ENCODE results near the gene PSME3.
"Not testable (repeated sequence)": the region's sequence is repeated elsewhere in the genome, so short reads cannot be mapped to it uniquely, and the experiment has no call there.

Gene PSME3

GRCh38 chr17:42849451-42850181 is 16.4 kb downstream of the PSME3 start:
- Histone ChIP-seq H2AFZ (ENCODE audit: low read depth, low read length) (no peak overlapping the region), H3K4me1 (ENCODE audit: insufficient read depth, low read length) (no peaks in the 10 kb centered on the region), H3K4me3 (ENCODE audit: low read length) (no peak overlapping the region)

DNA sequence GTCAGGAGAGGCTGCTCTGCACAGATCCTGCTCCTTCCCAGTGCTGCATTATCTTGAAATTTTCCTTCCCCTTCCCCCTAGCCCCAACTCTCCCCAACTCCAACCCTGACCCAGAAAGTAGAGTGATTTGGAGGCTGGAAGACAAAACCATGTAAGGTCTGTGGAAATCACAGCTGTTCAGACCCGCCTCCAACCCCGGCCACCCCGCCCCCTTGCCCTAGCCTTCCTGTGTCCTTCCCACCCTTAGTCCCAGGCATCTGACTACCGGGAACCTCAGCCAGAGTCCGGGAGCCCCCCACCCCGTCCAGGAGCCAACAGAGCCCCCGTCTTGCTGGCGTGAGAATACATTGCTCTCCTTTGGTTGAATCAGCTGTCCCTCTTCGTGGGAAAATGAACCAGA is 17.8 kb downstream of the PSME3 start, which contains the start of gene AOC3:
TSS of gene AOC3 (plus strand) at position 246 of the 400 bp plus-strand sequence. CDS start at position 391, 145 bp downstream.
- no peak within 1 kb of the TSS for H2AFZ ChIP-seq (ENCODE audit: low read depth, low read length)
- H3K4me1 ChIP-seq (ENCODE audit: insufficient read depth, low read length): peaks cover 5% of the 10 kb centered on the region
- no peak within 1 kb of the TSS for H3K4me3 ChIP-seq (ENCODE audit: low read length)
- H3K27me3 ChIP-seq (ENCODE audit: insufficient read depth, low read length): no peaks in the 10 kb centered on the region
- no peaks in the 10 kb centered on the region for H3K36me3 ChIP-seq (ENCODE audit: insufficient read depth, low read length)
- no peaks in the 10 kb centered on the region for H3K9me3 ChIP-seq (ENCODE audit: low read length)

More at GRCh38 chr17:42849451-42850181, 16.4 kb downstream of the PSME3 start:
- no peaks in the 10 kb centered on the region for H3K9me3 ChIP-seq (ENCODE audit: low read length)
- no peaks in the 10 kb centered on the region for H3K27me3 ChIP-seq (ENCODE audit: insufficient read depth, low read length)
- H3K36me3 ChIP-seq (ENCODE audit: insufficient read depth, low read length): peaks cover 11% of the 10 kb centered on the region

DNA sequence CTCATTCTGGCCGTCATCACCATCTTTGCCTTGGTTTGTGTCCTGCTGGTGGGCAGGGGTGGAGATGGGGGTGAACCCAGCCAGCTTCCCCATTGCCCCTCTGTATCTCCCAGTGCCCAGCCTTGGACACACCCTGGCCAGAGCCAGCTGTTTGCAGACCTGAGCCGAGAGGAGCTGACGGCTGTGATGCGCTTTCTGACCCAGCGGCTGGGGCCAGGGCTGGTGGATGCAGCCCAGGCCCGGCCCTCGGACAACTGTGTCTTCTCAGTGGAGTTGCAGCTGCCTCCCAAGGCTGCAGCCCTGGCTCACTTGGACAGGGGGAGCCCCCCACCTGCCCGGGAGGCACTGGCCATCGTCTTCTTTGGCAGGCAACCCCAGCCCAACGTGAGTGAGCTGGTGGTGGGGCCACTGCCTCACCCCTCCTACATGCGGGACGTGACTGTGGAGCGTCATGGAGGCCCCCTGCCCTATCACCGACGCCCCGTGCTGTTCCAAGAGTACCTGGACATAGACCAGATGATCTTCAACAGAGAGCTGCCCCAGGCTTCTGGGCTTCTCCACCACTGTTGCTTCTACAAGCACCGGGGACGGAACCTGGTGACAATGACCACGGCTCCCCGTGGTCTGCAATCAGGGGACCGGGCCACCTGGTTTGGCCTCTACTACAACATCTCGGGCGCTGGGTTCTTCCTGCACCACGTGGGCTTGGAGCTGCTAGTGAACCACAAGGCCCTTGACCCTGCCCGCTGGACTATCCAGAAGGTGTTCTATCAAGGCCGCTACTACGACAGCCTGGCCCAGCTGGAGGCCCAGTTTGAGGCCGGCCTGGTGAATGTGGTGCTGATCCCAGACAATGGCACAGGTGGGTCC is 18.4 kb downstream of the PSME3 start:
- H3K4me3 ChIP-seq (ENCODE audit: low read length); H3K4me1 ChIP-seq (ENCODE audit: insufficient read depth, low read length); H2AFZ ChIP-seq (ENCODE audit: low read depth, low read length); H3K36me3 ChIP-seq (ENCODE audit: insufficient read depth, low read length); H3K27me3 ChIP-seq (ENCODE audit: insufficient read depth, low read length); H3K9me3 ChIP-seq (ENCODE audit: low read length): not testable (repeated sequence)

DNA sequence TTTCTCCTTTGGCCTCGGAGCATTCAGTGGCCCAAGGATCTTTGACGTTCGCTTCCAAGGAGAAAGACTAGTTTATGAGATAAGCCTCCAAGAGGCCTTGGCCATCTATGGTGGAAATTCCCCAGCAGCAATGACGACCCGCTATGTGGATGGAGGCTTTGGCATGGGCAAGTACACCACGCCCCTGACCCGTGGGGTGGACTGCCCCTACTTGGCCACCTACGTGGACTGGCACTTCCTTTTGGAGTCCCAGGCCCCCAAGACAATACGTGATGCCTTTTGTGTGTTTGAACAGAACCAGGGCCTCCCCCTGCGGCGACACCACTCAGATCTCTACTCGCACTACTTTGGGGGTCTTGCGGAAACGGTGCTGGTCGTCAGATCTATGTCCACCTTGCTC is 19.2 kb downstream of the PSME3 start:
- Histone ChIP-seq H3K36me3 (ENCODE audit: insufficient read depth, low read length) (no peaks in the 10 kb centered on the region), H3K27me3 (ENCODE audit: insufficient read depth, low read length) (no peaks in the 10 kb centered on the region), H3K4me1 (ENCODE audit: insufficient read depth, low read length) (peaks cover 5% of the 10 kb centered on the region), H2AFZ (ENCODE audit: low read depth, low read length) (no peak overlapping the region), H3K4me3 (ENCODE audit: low read length) (no peak overlapping the region), H3K9me3 (ENCODE audit: low read length) (no peaks in the 10 kb centered on the region)

DNA sequence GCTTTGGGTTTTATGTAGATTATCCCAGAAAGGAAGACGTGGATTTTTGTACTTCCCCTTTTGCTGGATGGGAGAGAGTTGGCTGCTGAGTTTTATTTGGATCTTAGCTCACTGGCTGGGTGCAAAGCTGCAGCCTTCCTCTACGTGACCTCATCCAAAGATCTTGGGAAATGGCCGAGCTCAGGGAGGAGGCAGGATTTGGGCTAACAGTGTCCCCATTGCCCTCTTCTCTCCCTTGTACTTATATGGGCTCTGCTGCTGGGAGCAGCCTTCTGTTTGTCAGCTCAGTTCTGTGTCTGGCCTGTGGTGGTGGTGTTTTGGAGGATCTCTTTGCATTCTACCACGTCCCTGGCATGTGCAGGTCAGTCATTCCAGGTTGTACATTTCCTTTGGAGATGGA is 19.8 kb downstream of the PSME3 start:
- Histone ChIP-seq H3K4me1 (ENCODE audit: insufficient read depth, low read length) (peaks cover 5% of the 10 kb centered on the region), H3K36me3 (ENCODE audit: insufficient read depth, low read length) (no peaks in the 10 kb centered on the region), H3K4me3 (ENCODE audit: low read length) (no peak overlapping the region), H3K9me3 (ENCODE audit: low read length) (no peaks in the 10 kb centered on the region), H2AFZ (ENCODE audit: low read depth, low read length) (no peak overlapping the region), H3K27me3 (ENCODE audit: insufficient read depth, low read length) (no peaks in the 10 kb centered on the region)

DNA sequence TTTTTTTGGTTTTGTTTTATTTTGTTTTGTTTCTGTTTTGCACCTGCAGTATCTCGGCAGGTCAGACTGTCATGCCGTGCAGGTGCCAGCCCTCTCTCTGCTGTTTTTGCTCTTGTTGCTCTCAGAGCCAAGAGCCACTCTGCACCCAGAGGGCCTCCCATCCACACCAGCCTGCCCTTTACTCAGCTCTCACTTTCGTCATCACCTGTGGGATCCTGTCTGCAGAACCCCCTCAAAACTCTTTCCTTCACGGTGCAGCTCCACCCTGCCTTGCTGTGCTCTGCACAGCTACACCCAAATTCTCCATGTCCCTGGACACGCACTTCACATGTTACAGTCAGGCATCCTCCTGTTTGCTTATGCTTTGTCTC is 20.4 kb downstream of the PSME3 start:
- Histone ChIP-seq H3K4me3 (ENCODE audit: low read length) (no peak overlapping the region), H3K27me3 (ENCODE audit: insufficient read depth, low read length) (no peaks in the 10 kb centered on the region), H2AFZ (ENCODE audit: low read depth, low read length) (no peak overlapping the region), H3K36me3 (ENCODE audit: insufficient read depth, low read length) (no peaks in the 10 kb centered on the region), H3K4me1 (ENCODE audit: insufficient read depth, low read length) (peaks cover 5% of the 10 kb centered on the region), H3K9me3 (ENCODE audit: low read length) (no peaks in the 10 kb centered on the region)

- Histone ChIP-seq H3K36me3 (ENCODE audit: insufficient read depth, low read length) (no peaks in the 10 kb centered on the region), H3K4me3 (ENCODE audit: low read length) (no peak overlapping the region)
Observed at GRCh38 chr17:42853968-42854790, 21.0 kb downstream of the PSME3 start.

GRCh38 chr17:42855048-42855596 is 21.9 kb downstream of the PSME3 start:
- no peak overlapping the region for H3K4me3 ChIP-seq (ENCODE audit: low read length)
- H3K36me3 ChIP-seq (ENCODE audit: insufficient read depth, low read length): no peaks in the 10 kb centered on the region
- H3K4me1 ChIP-seq (ENCODE audit: insufficient read depth, low read length): peaks cover 5% of the 10 kb centered on the region
- no peaks in the 10 kb centered on the region for H3K9me3 ChIP-seq (ENCODE audit: low read length)
- H3K27me3 ChIP-seq (ENCODE audit: insufficient read depth, low read length): no peaks in the 10 kb centered on the region
- no peak overlapping the region for H2AFZ ChIP-seq (ENCODE audit: low read depth, low read length)

More at GRCh38 chr17:42853968-42854790, 21.0 kb downstream of the PSME3 start:
- H3K4me1 ChIP-seq (ENCODE audit: insufficient read depth, low read length): peaks cover 5% of the 10 kb centered on the region
- H3K27me3 ChIP-seq (ENCODE audit: insufficient read depth, low read length): no peaks in the 10 kb centered on the region
- no peak overlapping the region for H2AFZ ChIP-seq (ENCODE audit: low read depth, low read length)
- no peaks in the 10 kb centered on the region for H3K9me3 ChIP-seq (ENCODE audit: low read length)

DNA sequence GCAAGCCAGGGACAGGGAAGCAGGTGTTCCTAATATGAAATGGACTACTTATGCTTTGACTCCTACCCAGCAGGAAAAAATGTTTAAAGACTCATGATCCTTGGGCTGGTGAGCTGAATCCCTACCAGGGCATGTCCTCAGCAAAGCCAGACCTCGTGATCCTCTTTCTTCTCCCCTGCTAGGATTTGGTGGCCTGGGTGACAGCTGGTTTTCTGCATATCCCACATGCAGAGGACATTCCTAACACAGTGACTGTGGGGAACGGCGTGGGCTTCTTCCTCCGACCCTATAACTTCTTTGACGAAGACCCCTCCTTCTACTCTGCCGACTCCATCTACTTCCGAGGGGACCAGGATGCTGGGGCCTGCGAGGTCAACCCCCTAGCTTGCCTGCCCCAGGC is 22.9 kb downstream of the PSME3 start:
- H3K4me1 ChIP-seq (ENCODE audit: insufficient read depth, low read length); H3K9me3 ChIP-seq (ENCODE audit: low read length); H3K36me3 ChIP-seq (ENCODE audit: insufficient read depth, low read length); H2AFZ ChIP-seq (ENCODE audit: low read depth, low read length); H3K27me3 ChIP-seq (ENCODE audit: insufficient read depth, low read length); H3K4me3 ChIP-seq (ENCODE audit: low read length): not testable (repeated sequence)

DNA sequence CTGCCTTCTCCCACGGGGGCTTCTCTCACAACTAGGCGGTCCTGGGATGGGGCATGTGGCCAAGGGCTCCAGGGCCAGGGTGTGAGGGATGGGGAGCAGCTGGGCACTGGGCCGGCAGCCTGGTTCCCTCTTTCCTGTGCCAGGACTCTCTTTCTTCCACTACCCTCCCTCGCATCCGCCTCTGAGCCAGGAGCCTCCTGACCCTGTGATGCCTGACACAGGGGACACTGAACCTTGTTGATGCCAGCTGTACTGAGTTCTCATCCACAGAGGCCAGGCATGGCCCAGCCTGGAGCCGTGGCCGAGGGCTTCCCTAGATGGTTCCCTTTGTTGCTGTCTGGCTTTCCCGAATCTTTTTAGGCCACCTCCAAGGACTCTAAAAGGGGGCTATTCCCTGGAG is 23.3 kb downstream of the PSME3 start:
- H3K4me1 ChIP-seq (ENCODE audit: insufficient read depth, low read length); H3K27me3 ChIP-seq (ENCODE audit: insufficient read depth, low read length); H3K9me3 ChIP-seq (ENCODE audit: low read length); H2AFZ ChIP-seq (ENCODE audit: low read depth, low read length); H3K36me3 ChIP-seq (ENCODE audit: insufficient read depth, low read length); H3K4me3 ChIP-seq (ENCODE audit: low read length): not testable (repeated sequence)

- Histone ChIP-seq H3K4me1 (ENCODE audit: insufficient read depth, low read length) (peaks cover 5% of the 10 kb centered on the region), H3K4me3 (ENCODE audit: low read length) (no peak overlapping the region), H3K36me3 (ENCODE audit: insufficient read depth, low read length) (no peaks in the 10 kb centered on the region), H2AFZ (ENCODE audit: low read depth, low read length) (no peak overlapping the region), H3K27me3 (ENCODE audit: insufficient read depth, low read length) (no peaks in the 10 kb centered on the region), H3K9me3 (ENCODE audit: low read length) (no peaks in the 10 kb centered on the region)
Observed at GRCh38 chr17:42857389-42857788, 24.2 kb downstream of the PSME3 start.

DNA sequence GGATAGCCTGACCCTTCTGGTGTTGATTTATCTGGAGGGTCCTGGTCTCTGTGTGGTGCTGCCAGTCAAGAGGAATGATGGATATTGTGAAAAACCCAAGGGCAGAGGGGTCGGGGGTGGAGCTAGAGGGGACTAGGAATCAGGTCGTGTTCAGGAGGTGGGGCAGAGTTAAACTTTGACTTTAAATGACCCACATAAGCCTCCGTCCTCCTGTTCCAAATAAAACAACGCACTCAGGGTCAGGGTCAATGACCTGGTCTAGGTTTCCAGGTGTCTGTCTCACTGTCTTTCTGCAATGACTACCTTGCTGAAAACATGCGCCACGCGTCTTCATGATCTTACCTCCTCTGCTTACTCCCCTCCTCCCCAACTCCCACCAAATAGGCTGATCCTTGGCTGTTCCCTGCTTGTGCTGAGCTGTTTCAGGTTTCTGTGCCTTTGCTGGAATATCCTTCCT is 32.5 kb downstream of the PSME3 start:
- H3K4me3 ChIP-seq (ENCODE audit: low read length): no peak overlapping the region
- no peaks in the 10 kb centered on the region for H3K9me3 ChIP-seq (ENCODE audit: low read length)
- H3K4me1 ChIP-seq (ENCODE audit: insufficient read depth, low read length): no peaks in the 10 kb centered on the region
- H2AFZ ChIP-seq (ENCODE audit: low read depth, low read length): no peak overlapping the region
- peaks cover 2% of the 10 kb centered on the region for H3K27me3 ChIP-seq (ENCODE audit: insufficient read depth, low read length)
- no peaks in the 10 kb centered on the region for H3K36me3 ChIP-seq (ENCODE audit: insufficient read depth, low read length)

Data from neuron (in vitro differentiated cells).